ENCODE measurements around the gene CA7.

Gene CA7

GRCh38 chr16:66872559-66872942, 28.3 kb downstream of the CA7 start:
- ChIA-PET POLR2A (interaction anchor here (0.9 to 1.7 kb wide), 2 partner anchors 10 to 42 kb away, joined by 4 to 10 read pairs; partner anchors contain the start of gene NAE1), CTCF (interaction anchor here (0.6 to 10.5 kb wide), 48 partner anchors 10 to 469 kb away, joined by 3 to 203 read pairs (median 4); partner anchors contain the start of genes DYNC1LI2 and NAE1)
- peak overlapping the region; percentile 51 for H3K4me3 ChIP-seq (ENCODE audit: low read depth, low read length)
- DNase-seq (ENCODE audit: low read depth, low spot score) = no peak
- TF ChIP-seq, protein P1, sequence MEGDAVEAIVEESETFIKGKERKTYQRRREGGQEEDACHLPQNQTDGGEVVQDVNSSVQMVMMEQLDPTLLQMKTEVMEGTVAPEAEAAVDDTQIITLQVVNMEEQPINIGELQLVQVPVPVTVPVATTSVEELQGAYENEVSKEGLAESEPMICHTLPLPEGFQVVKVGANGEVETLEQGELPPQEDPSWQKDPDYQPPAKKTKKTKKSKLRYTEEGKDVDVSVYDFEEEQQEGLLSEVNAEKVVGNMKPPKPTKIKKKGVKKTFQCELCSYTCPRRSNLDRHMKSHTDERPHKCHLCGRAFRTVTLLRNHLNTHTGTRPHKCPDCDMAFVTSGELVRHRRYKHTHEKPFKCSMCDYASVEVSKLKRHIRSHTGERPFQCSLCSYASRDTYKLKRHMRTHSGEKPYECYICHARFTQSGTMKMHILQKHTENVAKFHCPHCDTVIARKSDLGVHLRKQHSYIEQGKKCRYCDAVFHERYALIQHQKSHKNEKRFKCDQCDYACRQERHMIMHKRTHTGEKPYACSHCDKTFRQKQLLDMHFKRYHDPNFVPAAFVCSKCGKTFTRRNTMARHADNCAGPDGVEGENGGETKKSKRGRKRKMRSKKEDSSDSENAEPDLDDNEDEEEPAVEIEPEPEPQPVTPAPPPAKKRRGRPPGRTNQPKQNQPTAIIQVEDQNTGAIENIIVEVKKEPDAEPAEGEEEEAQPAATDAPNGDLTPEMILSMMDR (IDR thresholded peaks at IDR 0.05; ENCODE audit: insufficient read depth, low read length, missing control alignments) = no peak

- H3K4me3 ChIP-seq (ENCODE audit: low read depth, low read length) = peak overlapping the region; percentile 51
- DNase-seq (ENCODE audit: low read depth, low spot score) = peak; percentile 95
- CTCF ChIA-PET = interaction anchor here (0.6 to 10.5 kb wide), 48 partner anchors 9 to 469 kb away, joined by 3 to 203 read pairs (median 4); partner anchors contain the start of genes DYNC1LI2 and NAE1
- POLR2A ChIA-PET = interaction anchor here (0.9 to 1.7 kb wide), 2 partner anchors 9 to 42 kb away, joined by 4 to 10 read pairs; partner anchors contain the start of gene NAE1
- TF ChIP-seq, protein P1 (IDR thresholded peaks at IDR 0.05; ENCODE audit: insufficient read depth, low read length, missing control alignments) = peak; percentile 99
These were observed 28.9 kb downstream of the CA7 start for GRCh38 chr16:66872943-66873684.

DNA sequence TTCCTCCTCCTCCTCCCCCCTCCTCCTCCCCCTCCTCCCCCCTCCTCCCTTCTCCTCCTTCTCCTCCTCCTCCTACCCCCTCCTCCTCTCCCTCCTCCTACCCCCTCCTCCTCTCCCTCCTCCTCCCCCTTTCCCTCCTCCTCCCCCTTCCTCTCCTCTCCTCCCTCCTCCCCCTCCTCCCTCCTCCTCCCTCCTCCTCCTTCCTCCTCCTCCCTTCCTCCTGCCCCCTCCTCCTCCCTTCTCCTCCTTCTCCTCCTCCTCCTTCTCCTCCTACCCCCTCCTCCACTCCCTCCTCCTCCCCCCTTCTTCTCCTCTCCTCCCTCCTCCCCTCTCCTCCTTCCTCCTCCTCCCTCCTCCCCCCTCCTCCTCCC, 29.5 kb downstream of the CA7 start:
- ChIA-PET POLR2A (interaction anchor here (0.9 to 1.7 kb wide), 2 partner anchors 9 to 43 kb away, joined by 4 to 10 read pairs; partner anchors contain the start of gene NAE1), CTCF (interaction anchor here (0.6 to 10.5 kb wide), 37 partner anchors 8 to 470 kb away, joined by 3 to 203 read pairs (median 4); partner anchors contain the start of gene NAE1)
- H3K4me3 ChIP-seq (ENCODE audit: low read depth, low read length) = no peak overlapping the region
- no peak for DNase-seq (ENCODE audit: low read depth, low spot score)
- TF ChIP-seq, protein P1 (IDR thresholded peaks at IDR 0.05; ENCODE audit: insufficient read depth, low read length, missing control alignments) = no peak

DNA sequence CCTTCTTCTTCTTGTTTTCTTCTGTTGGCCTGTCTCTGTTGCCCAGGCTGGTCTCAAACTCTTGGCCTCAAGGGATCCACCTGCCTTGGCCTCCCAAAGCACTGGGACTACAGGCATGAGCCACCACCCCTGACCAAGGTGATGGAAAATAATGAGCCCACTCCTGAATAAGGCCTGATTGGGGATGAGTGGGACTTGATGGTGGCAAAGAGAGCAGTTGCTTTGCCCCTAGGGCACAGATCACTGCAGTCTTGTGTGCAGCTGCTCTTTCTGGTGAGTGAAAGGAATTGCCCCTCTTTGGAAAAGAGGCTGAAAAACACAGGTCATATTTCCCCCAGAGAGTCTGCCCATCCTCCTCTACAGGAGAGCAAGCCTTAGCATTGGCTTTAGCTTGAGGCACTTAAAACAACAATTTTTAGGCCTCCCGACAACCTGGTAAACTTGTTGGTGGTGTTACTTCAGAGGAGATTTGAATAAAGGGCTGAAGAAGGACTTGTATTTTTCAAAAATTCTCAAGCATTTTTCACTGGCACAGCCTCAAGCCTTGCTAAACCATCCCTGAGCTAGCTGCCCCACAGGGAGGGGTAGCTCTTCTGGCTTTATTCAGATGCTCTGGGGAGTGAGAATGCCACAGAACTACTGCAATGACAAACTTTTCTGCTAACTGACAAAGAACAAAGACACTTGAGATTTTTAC, 30.0 kb downstream of the CA7 start:
- POLR2A ChIA-PET = no interaction called here
- CTCF ChIA-PET = interaction anchor here (0.7 to 10.5 kb wide), 13 partner anchors 9 to 467 kb away, joined by 3 to 203 read pairs (median 3); partner anchors contain the start of gene NAE1
- TF ChIP-seq, protein P1 (IDR thresholded peaks at IDR 0.05; ENCODE audit: insufficient read depth, low read length, missing control alignments) = no peak
- DNase-seq (ENCODE audit: low read depth, low spot score) = no peak
- H3K4me3 ChIP-seq (ENCODE audit: low read depth, low read length) = no peak overlapping the region

GRCh38 chr16:66878067-66878466, 33.9 kb downstream of the CA7 start:
- ChIA-PET CTCF (interaction anchor here (0.6 to 1.8 kb wide), 6 partner anchors 10 to 225 kb away, joined by 3 to 22 read pairs (median 3); partner anchors contain the start of genes DYNC1LI2 and NAE1), POLR2A (no interaction called here)
- H3K4me3 ChIP-seq (ENCODE audit: low read depth, low read length) = no peak overlapping the region
- TF ChIP-seq, protein P1 (IDR thresholded peaks at IDR 0.05; ENCODE audit: insufficient read depth, low read length, missing control alignments) = no peak
- DNase-seq (ENCODE audit: low read depth, low spot score) = no peak

Measured in AG04449 (cell line).